Omental fat pad (tissue), 4 donors: ENCODE measurements around the gene APCDD1. TPM values are rescaled to one million over a fixed set of nuclear protein-coding genes. Genes with fewer than 3 reads are reported as not detected.

Experiments used
- ATAC-seq: fragments of 150-250 bp; one replicate; pipeline ENCODE4 v1.9.1; 2016; ENCODE audit warnings: mild to moderate bottlenecking, moderate library complexity; ENCODE audit not compliant: low FRiP score
- DNase-seq: peaks from one replicate; pipeline ENCODE4 v3.0.0-alpha.2; 2019; ENCODE audit warnings: low spot score
- total RNA-seq, 4 donors: library from RNA; depleted of rRNA; stranded (reverse); fragments of >200 nt; gene quantifications; one replicate each; pipeline ENCODE4 v1.1.0, GENCODE V29; 2016
- TF ChIP-seq, protein P1 (sequence below), 3 donors: fragments of 450-650 bp; IDR thresholded peaks; one replicate each; pipeline ENCODE4 v1.5.1; 2016 to 2017; ENCODE audit warnings: antibody characterized with exemption in 3 of 3, mild to moderate bottlenecking in 3 of 3, moderate library complexity in 2 of 3

APCDD1 gene
- total RNA-seq, 4 donors from 2014 or later: 119 to 252 (median 181) TPM

DNA sequence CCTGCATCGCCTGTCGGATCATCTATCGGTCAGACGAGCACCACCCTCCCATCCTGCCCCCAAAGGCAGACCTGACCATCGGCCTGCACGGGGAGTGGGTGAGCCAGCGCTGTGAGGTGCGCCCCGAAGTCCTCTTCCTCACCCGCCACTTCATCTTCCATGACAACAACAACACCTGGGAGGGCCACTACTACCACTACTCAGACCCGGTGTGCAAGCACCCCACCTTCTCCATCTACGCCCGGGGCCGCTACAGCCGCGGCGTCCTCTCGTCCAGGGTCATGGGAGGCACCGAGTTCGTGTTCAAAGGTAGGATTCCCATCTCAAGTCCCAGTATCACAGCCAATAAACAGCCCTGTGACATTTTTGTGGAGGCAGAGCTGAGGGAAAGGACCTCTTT lies 31.0 kb downstream of the APCDD1 start:
- DNase-seq: no peak
- no peak for ATAC-seq
- TF ChIP-seq, protein P1, sequence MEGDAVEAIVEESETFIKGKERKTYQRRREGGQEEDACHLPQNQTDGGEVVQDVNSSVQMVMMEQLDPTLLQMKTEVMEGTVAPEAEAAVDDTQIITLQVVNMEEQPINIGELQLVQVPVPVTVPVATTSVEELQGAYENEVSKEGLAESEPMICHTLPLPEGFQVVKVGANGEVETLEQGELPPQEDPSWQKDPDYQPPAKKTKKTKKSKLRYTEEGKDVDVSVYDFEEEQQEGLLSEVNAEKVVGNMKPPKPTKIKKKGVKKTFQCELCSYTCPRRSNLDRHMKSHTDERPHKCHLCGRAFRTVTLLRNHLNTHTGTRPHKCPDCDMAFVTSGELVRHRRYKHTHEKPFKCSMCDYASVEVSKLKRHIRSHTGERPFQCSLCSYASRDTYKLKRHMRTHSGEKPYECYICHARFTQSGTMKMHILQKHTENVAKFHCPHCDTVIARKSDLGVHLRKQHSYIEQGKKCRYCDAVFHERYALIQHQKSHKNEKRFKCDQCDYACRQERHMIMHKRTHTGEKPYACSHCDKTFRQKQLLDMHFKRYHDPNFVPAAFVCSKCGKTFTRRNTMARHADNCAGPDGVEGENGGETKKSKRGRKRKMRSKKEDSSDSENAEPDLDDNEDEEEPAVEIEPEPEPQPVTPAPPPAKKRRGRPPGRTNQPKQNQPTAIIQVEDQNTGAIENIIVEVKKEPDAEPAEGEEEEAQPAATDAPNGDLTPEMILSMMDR (IDR thresholded peaks at IDR 0.05): no peak

DNA sequence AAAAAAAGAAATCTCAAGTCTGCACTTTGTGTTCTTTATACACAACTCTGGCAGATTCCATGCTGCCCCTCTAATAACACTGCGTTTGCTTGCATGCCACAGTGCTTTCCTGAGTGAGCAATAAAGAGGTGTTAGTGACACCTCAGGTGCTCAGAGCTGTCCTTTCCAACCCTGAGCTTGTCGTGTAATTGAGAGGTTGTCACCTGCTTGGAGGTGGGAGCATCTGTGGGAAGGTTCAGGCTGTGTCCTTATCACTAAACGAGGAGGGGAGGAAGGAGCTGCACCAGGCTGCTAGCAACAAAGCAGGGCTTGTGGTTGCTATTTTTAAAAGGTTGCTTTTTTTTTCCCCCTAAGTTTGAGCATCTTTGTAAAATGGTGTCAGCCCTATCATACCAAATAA lies 31.9 kb downstream of the APCDD1 start:
- ATAC-seq: no peak
- TF ChIP-seq, protein P1 (IDR thresholded peaks at IDR 0.05): no peak
- no peak for DNase-seq

DNA sequence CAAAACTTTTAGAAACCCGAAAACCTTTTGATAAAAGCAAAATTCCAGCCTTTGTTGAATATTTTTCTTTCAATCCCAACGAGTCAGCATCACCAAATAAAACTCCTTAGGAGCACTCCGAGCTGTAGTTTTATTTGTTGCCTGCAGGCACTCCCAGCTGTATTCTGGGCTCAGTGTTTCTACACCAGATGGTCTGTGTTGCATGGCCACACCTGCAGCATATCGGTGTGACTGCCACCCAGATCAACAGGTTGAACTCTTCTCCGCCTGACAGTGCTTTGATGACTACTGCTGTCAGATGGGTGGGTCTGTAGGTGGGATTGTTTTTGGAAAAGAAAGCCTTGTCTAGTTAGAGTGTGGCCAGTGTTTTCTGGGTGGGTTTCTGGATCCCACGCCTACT lies 32.7 kb downstream of the APCDD1 start:
- DNase-seq (no peak), ATAC-seq (no peak)
- TF ChIP-seq, protein P1 (IDR thresholded peaks at IDR 0.05): no peak

DNA sequence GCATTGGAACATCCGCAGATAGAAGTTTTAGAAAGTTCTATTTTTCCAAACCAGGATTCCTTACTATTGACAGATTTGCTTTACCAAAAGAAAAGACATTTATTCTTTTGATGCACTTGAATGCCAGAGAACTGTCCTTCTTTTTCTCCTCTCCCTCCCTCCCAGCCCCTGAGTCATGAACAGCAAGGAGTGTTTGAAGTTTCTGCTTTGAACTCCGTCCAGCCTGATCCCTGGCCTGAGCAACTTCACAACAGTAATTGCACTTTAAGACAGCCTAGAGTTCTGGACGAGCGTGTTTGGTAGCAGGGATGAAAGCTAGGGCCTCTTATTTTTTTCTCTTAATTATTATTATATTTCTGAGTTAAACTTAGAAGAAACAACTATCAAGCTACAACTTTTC lies 33.6 kb downstream of the APCDD1 start:
- peak; percentile 90 for ATAC-seq
- TF ChIP-seq, protein P1 (IDR thresholded peaks at IDR 0.05): no peak
- DNase-seq: no peak

DNA sequence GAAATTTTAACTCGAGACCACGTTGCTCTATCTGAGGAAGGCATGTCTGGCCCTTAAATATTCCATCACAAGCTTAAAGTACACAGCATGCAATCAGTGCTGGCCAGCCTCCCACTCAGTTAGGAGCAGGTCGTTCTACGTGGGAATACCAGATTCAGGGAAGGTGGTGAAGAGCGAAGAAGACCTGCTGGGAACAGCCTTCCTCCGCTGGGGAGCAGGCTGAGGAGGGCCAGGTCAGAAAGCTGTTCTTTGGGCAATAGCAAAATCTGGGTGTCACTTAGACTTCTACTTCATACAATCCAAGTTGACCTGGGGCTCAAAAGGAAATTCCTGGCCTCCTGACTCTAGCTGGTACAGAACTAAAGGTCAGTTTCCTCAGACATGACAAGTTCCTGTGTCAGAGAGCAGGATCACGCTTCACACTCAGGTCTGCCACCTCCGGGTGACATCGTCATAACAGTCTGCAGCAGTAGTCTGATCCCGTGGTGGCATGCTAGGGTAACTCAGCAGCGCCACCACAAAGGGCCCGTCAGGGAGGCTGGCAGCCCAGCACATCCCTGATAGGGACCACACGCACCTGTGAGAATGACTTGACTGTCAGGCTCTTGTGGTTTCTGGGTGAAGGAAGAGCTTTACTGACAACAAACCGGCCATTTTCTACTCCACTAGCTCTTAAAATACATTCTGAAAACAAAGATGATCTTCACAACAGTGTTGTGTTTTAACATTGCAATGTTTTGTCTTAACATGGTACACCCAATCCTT lies 36.1 kb downstream of the APCDD1 start:
- DNase-seq: no peak
- TF ChIP-seq, protein P1 (IDR thresholded peaks at IDR 0.05): no peak
- ATAC-seq: no peak

DNA sequence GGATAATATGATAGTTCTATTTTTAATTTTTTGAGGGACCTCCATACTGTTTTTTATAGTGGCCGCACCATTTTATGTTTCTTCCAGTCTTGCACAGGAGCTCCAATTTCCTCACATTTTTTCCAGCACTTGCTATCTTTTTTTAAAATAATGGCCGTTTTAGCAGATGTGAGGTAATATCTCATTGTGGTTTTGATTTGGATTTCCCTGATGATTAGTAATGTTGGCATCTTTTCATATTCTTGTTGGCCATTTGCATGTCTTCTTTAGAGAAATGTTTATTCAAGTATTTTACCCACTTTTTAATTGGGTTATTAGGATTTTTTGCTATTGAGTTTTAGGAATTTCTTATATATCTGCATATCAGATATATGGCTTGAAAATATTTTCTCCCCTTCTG lies 41.5 kb downstream of the APCDD1 start:
- no peak for ATAC-seq
- DNase-seq: no peak
- TF ChIP-seq, protein P1 (IDR thresholded peaks at IDR 0.05): no peak

DNA sequence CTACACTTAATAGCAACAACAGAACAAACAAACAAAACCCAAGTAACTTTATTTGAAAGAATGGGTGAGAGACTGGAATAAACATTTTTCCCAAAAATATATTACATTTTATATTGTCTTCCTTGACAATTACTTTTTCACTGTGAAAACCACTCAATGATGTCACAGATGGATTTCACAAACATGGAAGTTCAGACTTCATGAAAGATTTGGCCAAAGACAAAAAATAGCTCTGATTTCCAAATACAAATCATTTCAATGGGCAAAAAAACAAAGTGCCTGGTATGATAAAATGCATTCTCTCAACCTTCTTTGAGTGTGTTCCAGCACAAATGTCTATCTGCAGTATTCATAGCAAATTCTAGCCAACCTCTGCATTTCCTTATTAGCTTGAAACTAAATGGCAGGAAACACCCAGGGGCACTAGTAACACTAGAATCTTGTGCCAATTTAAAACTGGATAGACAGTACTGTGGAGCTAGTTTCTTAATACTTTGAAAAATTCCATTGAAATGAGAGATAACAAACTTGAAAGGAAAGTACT lies 42.8 kb downstream of the APCDD1 start:
- ATAC-seq (peak; percentile 92), DNase-seq (no peak)
- TF ChIP-seq, protein P1 (IDR thresholded peaks at IDR 0.05): no peak
